Aorta (tissue), 5 donors: ENCODE data around the gene LHX2. TPM values are rescaled to one million over a fixed set of nuclear protein-coding genes. Genes with fewer than 3 reads are reported as not detected.
A peak's percentile ranks its signal among the peaks of the same experiment; 100 is the strongest.
"Not testable (repeated sequence)": the region's sequence is repeated elsewhere in the genome, so short reads cannot be mapped to it uniquely, and the experiment has no call there.

Experiments used
- ATAC-seq: fragments of 200-7000 bp; cut with Tn5 transposase; one replicate; pipeline ENCODE4 v1.9.1; 2022; ENCODE audit warnings: moderate library complexity; ENCODE audit not compliant: low FRiP score
- DNase-seq, 2 donors: peaks; one replicate each; pipeline ENCODE4 v3.0.0-alpha.2; 2020
- H3K27ac ChIP-seq, 2 donors: one replicate each; pipeline ENCODE4 v1.5.1; 2013; ENCODE audit warnings: low read length in 2 of 2, mild to moderate bottlenecking in 2 of 2, moderate library complexity in 2 of 2, control low read depth in 1 of 2, inconsistent platforms in 1 of 2, low read depth in 1 of 2
- H3K27me3 ChIP-seq, 2 donors: one replicate each; pipeline ENCODE4 v1.6.1; 2013; ENCODE audit warnings: control low read depth in 1 of 2, low read length in 1 of 2, mild to moderate bottlenecking in 1 of 2, moderate library complexity in 1 of 2; ENCODE audit not compliant: insufficient read depth in 2 of 2, control insufficient read depth in 1 of 2
- H3K36me3 ChIP-seq, 2 donors: one replicate each; pipeline ENCODE4 v1.6.1; 2013; ENCODE audit warnings: control low read depth in 1 of 2, low read length in 1 of 2, mild to moderate bottlenecking in 1 of 2; ENCODE audit not compliant: insufficient read depth in 2 of 2, control insufficient read depth in 1 of 2
- H3K4me1 ChIP-seq, 2 donors: one replicate each; pipeline ENCODE4 v1.6.1; 2013; ENCODE audit warnings: low read length in 2 of 2, control low read depth in 1 of 2, mild to moderate bottlenecking in 1 of 2, moderate library complexity in 1 of 2; ENCODE audit not compliant: insufficient read depth in 2 of 2, control insufficient read depth in 1 of 2
- H3K4me3 ChIP-seq, 2 donors: one replicate each; pipeline ENCODE4 v1.5.1; 2013; ENCODE audit warnings: low read length in 2 of 2, control low read depth in 1 of 2, mild to moderate bottlenecking in 1 of 2
- H3K9me3 ChIP-seq: one replicate; pipeline ENCODE4 v1.6.1; 2013; ENCODE audit warnings: mild to moderate bottlenecking, low read length; ENCODE audit not compliant: control insufficient read depth
- WGBS, 2 donors: extraction: QIAGEN DNeasy Blood & Tissue Kit; methylation state at CpG; one replicate each; pipeline ENCODE4 v1.1.7; 2013; 5-methylcytosine and 5-hydroxymethylcytosine counted together
- intact Hi-C, 2 donors: fragments of 100-400 bp; cut with DNase I; formaldehyde crosslinking; loops; one replicate each; pipeline versions ENCODE4 v1.14.2 to v1.15.0; 2022
- polyA plus RNA-seq, 2 donors: library from polyadenylated mRNA; stranded (reverse); fragments of 200-250 nt; gene quantifications; one replicate each; pipeline ENCODE4 v1.2.3, GENCODE V29; 2013
- total RNA-seq, 2 donors: library from RNA; stranded (reverse); fragmentation: NEBNext Ultra II Directional; extraction: Animal tissue kit (Norgen Biotek cat#: 25700); gene quantifications; one replicate each; pipeline ENCODE4 v1.2.1, GENCODE V29; 2021
- donor health status: healthy with polysubstance abuse.
- donor health status: Bipolar disorder and iron deficiency.
- donor health status: DM: no; HTN: no; CAD: no.
- donor health status: DM: no; HTN: no; CAD: no.
- donor health status: DM: yes; HTN: yes; CAD: no.

Gene LHX2
- total and polyA plus RNA-seq, 4 donors, result 0.26 to 0.38 TPM; not detected in 2

DNA sequence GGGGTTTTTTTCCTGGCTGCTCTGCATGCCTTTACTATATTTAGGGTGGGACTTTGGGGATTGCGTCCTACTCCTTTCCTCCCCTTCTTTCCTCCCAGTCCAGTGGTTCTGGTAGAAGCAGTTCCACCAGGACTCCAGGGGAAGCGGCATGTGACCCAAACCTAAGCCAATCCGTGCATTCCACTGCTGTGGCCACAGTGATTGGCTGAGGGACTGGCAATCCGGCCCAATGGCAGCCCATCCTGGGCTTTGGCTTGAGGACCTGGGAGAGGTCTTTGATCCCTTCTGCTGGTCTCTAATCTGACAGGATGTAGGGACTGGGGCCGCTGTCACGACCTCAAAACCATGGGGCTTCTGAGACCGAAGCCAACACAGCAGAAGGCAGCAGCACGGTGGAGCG lies 35.0 kb upstream of the LHX2 start:
- H3K4me3 ChIP-seq, H3K36me3 ChIP-seq, intact Hi-C loops, H3K27ac ChIP-seq, ATAC-seq, H3K4me1 ChIP-seq, H3K9me3 ChIP-seq, H3K27me3 ChIP-seq: not testable (repeated sequence)
- WGBS, 2 donors, result 86% methylated on average over 5 of the region's 9 CpGs; no CpG with 5 or more reads in 1 of the 2 donors
- peak in 1 of 2 donors; percentile 9 for DNase-seq

DNA sequence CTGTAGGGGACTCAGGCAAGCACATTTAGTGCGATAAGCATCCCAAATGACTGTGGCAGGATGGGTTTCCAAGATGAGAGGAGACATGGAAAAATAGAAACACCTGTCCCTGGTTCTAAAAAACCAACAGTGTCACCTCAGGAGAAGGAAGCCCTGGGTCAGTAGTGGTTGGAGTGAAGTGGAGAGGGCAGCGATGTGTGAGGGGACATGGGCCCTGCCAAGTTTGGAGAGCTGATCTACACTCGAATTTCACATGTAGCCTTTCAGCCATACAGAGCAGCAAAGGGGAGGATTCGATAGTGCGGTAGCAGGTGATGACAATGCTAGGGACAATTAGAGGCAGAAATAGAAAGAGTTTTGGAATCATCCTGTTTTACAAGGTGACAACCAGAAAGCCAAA lies 32.6 kb upstream of the LHX2 start:
- DNase-seq, result no peak
- intact Hi-C loops, result no loop called here
- peaks cover 0 to 2% of the 10 kb centered on the region in 2 donors for H3K27me3 ChIP-seq
- no peaks in the 10 kb centered on the region for H3K4me1 ChIP-seq
- H3K27ac ChIP-seq, result no peak overlapping the region
- no peaks in the 10 kb centered on the region for H3K9me3 ChIP-seq
- no peaks in the 10 kb centered on the region for H3K36me3 ChIP-seq
- WGBS, 2 donors, result 82% methylated on average over 4 of the region's 5 CpGs
- no peak for ATAC-seq
- H3K4me3 ChIP-seq, result no peak overlapping the region

DNA sequence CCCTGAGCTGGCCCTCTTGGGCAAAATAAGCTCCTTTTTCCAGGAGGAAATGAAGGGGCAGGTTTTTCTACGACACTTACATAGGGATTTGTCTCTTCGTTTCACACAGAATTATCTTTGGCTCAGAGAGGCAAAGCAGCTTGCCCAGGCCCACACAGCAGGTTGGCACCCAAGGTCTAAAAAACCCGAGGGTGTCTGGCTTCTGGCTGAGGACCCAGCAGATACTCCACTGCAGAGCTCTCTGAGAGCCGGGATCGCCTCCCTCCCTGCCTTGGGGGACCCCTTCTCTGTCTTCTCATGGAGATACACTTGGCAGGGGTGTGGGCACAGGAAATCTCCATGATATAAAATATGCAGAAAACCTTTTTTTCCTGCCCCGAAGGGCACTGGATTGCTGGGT lies 29.0 kb upstream of the LHX2 start:
- Histone ChIP-seq H3K36me3 (no peaks in the 10 kb centered on the region), H3K27ac (no peak overlapping the region), H3K9me3 (peaks cover 1% of the 10 kb centered on the region), H3K4me3 (no peak overlapping the region), H3K4me1 (no peaks in the 10 kb centered on the region), H3K27me3 (peaks cover 0 to 2% of the 10 kb centered on the region in 2 donors)
- intact Hi-C loops, result no loop called here
- DNase-seq (no peak), ATAC-seq (no peak)
- 68 to 72% methylated on average over 6 of the region's 6 CpGs for WGBS, 2 donors

DNA sequence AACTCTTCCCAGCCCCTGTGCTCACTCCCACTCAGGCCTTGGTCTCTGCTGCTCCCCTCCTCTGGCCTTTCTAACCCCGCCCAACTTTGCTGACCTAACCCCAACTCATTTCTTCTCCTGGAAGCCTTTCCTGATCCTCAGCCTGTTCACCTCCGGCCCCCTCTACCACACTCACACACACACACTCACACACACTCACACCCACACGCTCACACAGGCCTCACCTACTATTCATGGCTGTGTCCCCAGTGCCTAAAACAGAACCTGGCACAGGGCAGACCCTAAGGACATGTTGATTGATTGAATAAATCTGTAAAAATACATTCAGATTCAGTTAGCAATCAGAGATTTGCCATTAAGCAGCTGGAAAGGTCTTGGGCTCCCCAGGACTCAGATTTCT lies 28.5 kb upstream of the LHX2 start:
- H3K4me1 ChIP-seq, result no peaks in the 10 kb centered on the region
- DNase-seq (no peak), ATAC-seq (no peak)
- intact Hi-C loops, result no loop called here
- 68 to 75% methylated on average over 3 of the region's 3 CpGs for WGBS, 2 donors
- H3K27me3 ChIP-seq, result peaks cover 0 to 2% of the 10 kb centered on the region in 2 donors
- H3K9me3 ChIP-seq, result peaks cover 1% of the 10 kb centered on the region
- H3K4me3 ChIP-seq, result no peak overlapping the region
- H3K27ac ChIP-seq, result no peak overlapping the region
- no peaks in the 10 kb centered on the region for H3K36me3 ChIP-seq

DNA sequence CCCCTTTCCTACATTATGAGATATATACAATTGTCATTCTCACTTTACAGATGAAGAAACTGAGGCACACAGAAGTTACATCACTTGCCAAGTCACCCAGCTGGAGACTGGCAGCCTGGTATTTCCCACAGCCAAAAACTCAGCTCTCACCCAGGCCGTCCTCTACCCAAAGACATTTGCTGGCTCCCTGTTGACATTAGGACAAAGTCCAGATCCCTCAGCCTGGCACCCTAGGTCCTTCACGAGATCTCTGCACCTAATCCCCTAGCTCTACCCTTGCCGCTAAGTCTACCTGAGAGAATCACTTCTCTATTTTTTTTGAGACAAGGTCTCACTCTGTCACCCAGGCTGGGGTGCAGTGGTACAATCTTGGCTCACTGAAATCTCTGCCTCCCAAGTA lies 26.8 kb upstream of the LHX2 start:
- intact Hi-C loops, result no loop called here
- 64 to 82% methylated on average over 3 of the region's 3 CpGs for WGBS, 2 donors
- Histone ChIP-seq H3K4me1 (no peaks in the 10 kb centered on the region), H3K27me3 (peaks cover 0 to 2% of the 10 kb centered on the region in 2 donors), H3K4me3 (no peak overlapping the region), H3K36me3 (no peaks in the 10 kb centered on the region), H3K27ac (no peak overlapping the region), H3K9me3 (peaks cover 1% of the 10 kb centered on the region)
- DNase-seq, result no peak
- no peak for ATAC-seq

GRCh38 chr9:123985869-123986268 lies 25.7 kb upstream of the LHX2 start:
- DNase-seq (no peak), ATAC-seq (no peak)
- peaks cover 1% of the 10 kb centered on the region for H3K9me3 ChIP-seq
- 72 to 82% methylated on average over 4 of the region's 4 CpGs for WGBS, 2 donors
- no peak overlapping the region for H3K27ac ChIP-seq
- H3K4me1 ChIP-seq, result no peaks in the 10 kb centered on the region
- intact Hi-C loops, result no loop called here
- peaks cover 0 to 2% of the 10 kb centered on the region in 2 donors for H3K27me3 ChIP-seq
- no peak overlapping the region for H3K4me3 ChIP-seq
- no peaks in the 10 kb centered on the region for H3K36me3 ChIP-seq

DNA sequence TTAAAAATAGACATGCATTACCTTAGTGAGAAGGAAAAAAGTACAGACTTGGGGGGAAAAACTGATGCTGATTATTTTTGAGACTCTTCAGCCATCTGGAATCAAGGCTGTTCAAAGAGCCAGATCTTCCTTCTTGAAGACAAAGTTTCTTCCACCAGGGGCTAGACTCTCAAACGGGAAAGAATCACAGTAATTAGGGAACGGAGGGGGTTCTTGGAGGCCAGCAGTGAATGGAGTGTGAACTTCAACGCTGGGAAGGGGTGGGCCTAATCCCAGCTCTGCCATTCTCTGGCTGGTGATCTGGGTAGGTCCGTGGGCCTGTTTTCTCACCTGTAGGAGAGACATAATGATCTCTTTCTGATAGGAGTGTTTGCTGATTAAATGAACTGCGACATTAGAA lies 21.1 kb upstream of the LHX2 start:
- DNase-seq (no peak), ATAC-seq (no peak)
- Histone ChIP-seq H3K9me3 (peaks cover 1% of the 10 kb centered on the region), H3K4me1 (no peaks in the 10 kb centered on the region), H3K36me3 (no peaks in the 10 kb centered on the region), H3K27ac (no peak overlapping the region), H3K27me3 (no peaks in the 10 kb centered on the region), H3K4me3 (no peak overlapping the region)
- WGBS, 2 donors, result 33 to 35% methylated on average over 5 of the region's 5 CpGs
- intact Hi-C loops, result no loop called here

GRCh38 chr9:123992679-123993078 lies 18.9 kb upstream of the LHX2 start:
- DNase-seq, H3K4me1 ChIP-seq, H3K9me3 ChIP-seq, H3K27ac ChIP-seq, ATAC-seq, H3K4me3 ChIP-seq, H3K27me3 ChIP-seq, intact Hi-C loops, H3K36me3 ChIP-seq: not testable (repeated sequence)
- 76 to 87% methylated on average over 10 to 12 of the region's 16 CpGs for WGBS, 2 donors

DNA sequence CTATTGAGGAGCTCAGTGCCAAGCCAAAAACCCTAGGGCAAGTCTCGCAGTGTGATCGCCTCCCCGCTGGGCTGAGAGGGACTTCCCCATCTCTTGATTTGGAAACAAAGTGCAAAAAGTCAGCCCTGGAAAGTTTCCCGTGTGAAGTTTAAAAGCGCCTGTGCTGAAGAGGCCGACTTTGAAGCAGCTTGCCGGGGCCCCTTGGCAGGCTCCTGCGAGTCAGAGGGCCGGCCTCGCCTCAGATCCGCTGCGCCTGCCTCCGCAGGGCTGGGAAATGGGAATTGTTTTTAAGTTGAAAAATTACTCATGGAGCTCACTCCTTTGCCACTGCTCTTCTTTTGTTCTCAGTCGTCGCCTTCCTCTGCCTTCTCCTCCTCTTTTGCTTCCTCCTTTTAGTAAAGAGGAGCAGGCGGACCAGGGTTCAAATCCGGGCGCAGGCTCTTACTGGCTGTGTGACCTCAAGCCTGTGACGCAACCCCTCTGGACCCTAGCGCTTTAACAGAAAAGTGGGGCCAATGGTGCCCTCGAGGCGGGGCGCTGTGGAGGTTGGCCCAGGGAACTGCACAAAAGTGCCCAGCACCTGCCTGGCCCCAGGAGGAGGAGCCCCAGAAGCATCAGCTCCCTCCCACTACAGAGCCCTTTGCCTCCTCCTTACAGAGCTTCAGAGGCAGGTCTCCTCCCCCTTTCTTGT lies 14.7 kb upstream of the LHX2 start:
- DNase-seq (peak; percentile 57 to 69), ATAC-seq (no peak)
- H3K36me3 ChIP-seq, result no peaks in the 10 kb centered on the region
- no peaks in the 10 kb centered on the region for H3K9me3 ChIP-seq
- no peaks in the 10 kb centered on the region for H3K4me1 ChIP-seq
- no peak overlapping the region for H3K27ac ChIP-seq
- no peaks in the 10 kb centered on the region for H3K27me3 ChIP-seq
- H3K4me3 ChIP-seq, result no peak overlapping the region
- WGBS, 2 donors, result 6 to 7% methylated on average over 23 of the region's 23 CpGs
- intact Hi-C loops, result no loop called here
